Measurements from ENCODE around the gene MFF.
"Not testable (repeated sequence)": the region's sequence is repeated elsewhere in the genome, so short reads cannot be mapped to it uniquely, and the experiment has no call there.

The MFF gene

DNA sequence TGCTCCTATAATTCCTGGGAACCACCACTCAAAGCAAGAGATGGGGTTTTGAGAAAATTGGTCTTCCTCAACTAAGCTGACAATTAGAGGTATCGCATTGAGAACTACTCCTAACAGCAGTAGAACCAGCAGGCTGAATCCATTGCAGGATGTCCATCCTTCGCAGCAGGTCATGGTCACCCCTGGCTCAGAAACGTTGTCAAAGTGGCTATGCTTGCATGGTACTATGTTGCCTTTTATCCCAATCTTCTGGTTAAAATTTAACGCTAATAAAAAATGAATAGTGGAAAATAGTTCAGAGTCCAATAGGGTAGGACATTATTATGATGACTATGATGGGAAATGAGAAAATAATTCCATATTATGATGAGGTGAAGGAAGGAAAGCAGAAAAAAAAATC lies 54.0 kb downstream of the MFF start, which contains the start of gene TM4SF20:
Gene TM4SF20, minus strand, starts transcription at position 212 of the 400 bp plus-strand sequence. Its CDS starts 38 bp downstream, at position 174.
- Histone ChIP-seq H3K27ac (ENCODE audit: low read length) (no peak within 1 kb of the TSS), H3K9ac (ENCODE audit: low read depth, low read length) (no peak within 1 kb of the TSS), H3K36me3 (ENCODE audit: insufficient read depth, low read depth, low read length) (no peaks in the 10 kb centered on the region), H3K4me3 (ENCODE audit: low read length) (no peak within 1 kb of the TSS), H3K4me1 (ENCODE audit: insufficient read depth, low read length) (peaks cover 10% of the 10 kb centered on the region; the same call in 1 of the 2 replicates), H3K9me3 (ENCODE audit: insufficient read depth, low read depth, low read length) (no peaks in the 10 kb centered on the region), H3K27me3 (ENCODE audit: insufficient read depth, low read length) (no peaks in the 10 kb centered on the region)

GRCh38 chr2:227382241-227382835 lies 57.3 kb downstream of the MFF start:
- H3K36me3 ChIP-seq (ENCODE audit: insufficient read depth, low read depth, low read length); H3K9ac ChIP-seq (ENCODE audit: low read depth, low read length); H3K4me3 ChIP-seq (ENCODE audit: low read length); H3K27me3 ChIP-seq (ENCODE audit: insufficient read depth, low read length); H3K4me1 ChIP-seq (ENCODE audit: insufficient read depth, low read length); H3K27ac ChIP-seq (ENCODE audit: low read length); H3K9me3 ChIP-seq (ENCODE audit: insufficient read depth, low read depth, low read length): not testable (repeated sequence)

- Histone ChIP-seq H3K36me3 (ENCODE audit: insufficient read depth, low read depth, low read length) (no peaks in the 10 kb centered on the region), H3K27ac (ENCODE audit: low read length) (no peak overlapping the region), H3K4me1 (ENCODE audit: insufficient read depth, low read length) (no peaks in the 10 kb centered on the region), H3K27me3 (ENCODE audit: insufficient read depth, low read length) (no peaks in the 10 kb centered on the region), H3K4me3 (ENCODE audit: low read length) (no peak overlapping the region), H3K9me3 (ENCODE audit: insufficient read depth, low read depth, low read length) (no peaks in the 10 kb centered on the region), H3K9ac (ENCODE audit: low read depth, low read length) (no peak overlapping the region)
These were observed 58.6 kb downstream of the MFF start for GRCh38 chr2:227383686-227384085.

- Histone ChIP-seq H3K4me1 (ENCODE audit: insufficient read depth, low read length) (no peaks in the 10 kb centered on the region), H3K4me3 (ENCODE audit: low read length) (no peak overlapping the region), H3K36me3 (ENCODE audit: insufficient read depth, low read depth, low read length) (no peaks in the 10 kb centered on the region), H3K27ac (ENCODE audit: low read length) (no peak overlapping the region), H3K9ac (ENCODE audit: low read depth, low read length) (no peak overlapping the region), H3K27me3 (ENCODE audit: insufficient read depth, low read length) (no peaks in the 10 kb centered on the region), H3K9me3 (ENCODE audit: insufficient read depth, low read depth, low read length) (no peaks in the 10 kb centered on the region)
These were observed 61.6 kb downstream of the MFF start for GRCh38 chr2:227386630-227387029.

DNA sequence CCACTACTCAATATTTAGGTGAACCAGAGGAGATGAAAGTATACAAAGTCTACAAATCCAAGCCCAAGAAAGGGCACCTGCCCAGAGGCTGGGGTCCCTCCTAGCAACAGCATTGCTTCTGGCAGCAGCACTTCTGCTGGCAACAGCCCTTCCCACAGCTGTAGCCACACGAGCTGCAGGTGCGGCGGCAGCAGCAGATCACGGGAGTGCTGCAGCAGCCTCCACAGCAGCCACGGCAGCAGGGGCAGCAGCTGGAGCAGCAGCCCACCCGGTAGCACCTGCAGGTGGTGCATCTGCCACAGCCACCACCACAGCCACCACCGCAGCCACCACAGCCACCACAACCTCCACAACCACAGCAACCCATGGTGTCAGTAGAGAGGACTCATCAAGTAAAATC lies 62.5 kb downstream of the MFF start, which contains the start of gene SCYGR1:
Gene SCYGR1, minus strand, starts transcription at position 367 of the 400 bp plus-strand sequence. Its CDS starts 0 bp downstream, at position 367.
- H3K9ac ChIP-seq (ENCODE audit: low read depth, low read length); H3K4me1 ChIP-seq (ENCODE audit: insufficient read depth, low read length); H3K27me3 ChIP-seq (ENCODE audit: insufficient read depth, low read length); H3K36me3 ChIP-seq (ENCODE audit: insufficient read depth, low read depth, low read length); H3K9me3 ChIP-seq (ENCODE audit: insufficient read depth, low read depth, low read length); H3K4me3 ChIP-seq (ENCODE audit: low read length); H3K27ac ChIP-seq (ENCODE audit: low read length): not testable (repeated sequence)

DNA sequence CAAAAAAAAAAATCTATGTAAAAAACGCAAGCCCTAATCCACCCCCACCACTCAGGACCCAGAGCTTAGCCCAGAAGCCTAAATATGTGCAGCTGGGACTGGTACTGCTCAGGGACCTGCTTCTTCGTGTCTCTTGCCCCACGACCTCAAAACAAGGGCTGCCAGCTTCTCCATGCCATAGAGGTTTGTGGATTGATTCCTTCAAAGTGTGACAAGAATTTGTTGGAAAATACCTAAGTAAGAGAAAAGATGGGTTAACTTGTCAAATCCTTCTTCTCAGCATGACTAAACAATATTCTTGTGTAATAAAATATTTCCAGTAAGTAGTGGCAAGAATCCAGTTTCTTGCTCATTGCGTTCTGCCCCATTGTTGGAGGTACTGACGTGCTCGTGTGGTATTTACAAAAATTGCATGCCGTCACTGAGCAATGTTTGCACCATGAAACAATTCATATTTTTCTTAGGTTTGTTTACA lies 63.5 kb downstream of the MFF start:
- H3K9ac ChIP-seq (ENCODE audit: low read depth, low read length), result no peak overlapping the region
- H3K27me3 ChIP-seq (ENCODE audit: insufficient read depth, low read length), result no peaks in the 10 kb centered on the region
- H3K9me3 ChIP-seq (ENCODE audit: insufficient read depth, low read depth, low read length), result no peaks in the 10 kb centered on the region
- no peak overlapping the region for H3K27ac ChIP-seq (ENCODE audit: low read length)
- 0 out of 2 replicates have a peak, but pooled peaks cover 2% of the 10 kb centered on the region for H3K4me1 ChIP-seq (ENCODE audit: insufficient read depth, low read length)
- H3K36me3 ChIP-seq (ENCODE audit: insufficient read depth, low read depth, low read length), result no peaks in the 10 kb centered on the region
- H3K4me3 ChIP-seq (ENCODE audit: low read length), result no peak overlapping the region

GRCh38 chr2:227389231-227389630 lies 64.2 kb downstream of the MFF start:
- H3K9me3 ChIP-seq (ENCODE audit: insufficient read depth, low read depth, low read length), result no peaks in the 10 kb centered on the region
- 0 out of 2 replicates have a peak, but pooled peaks cover 6% of the 10 kb centered on the region for H3K4me1 ChIP-seq (ENCODE audit: insufficient read depth, low read length)
- H3K9ac ChIP-seq (ENCODE audit: low read depth, low read length), result no peak overlapping the region
- H3K27me3 ChIP-seq (ENCODE audit: insufficient read depth, low read length), result no peaks in the 10 kb centered on the region
- no peaks in the 10 kb centered on the region for H3K36me3 ChIP-seq (ENCODE audit: insufficient read depth, low read depth, low read length)
- no peak overlapping the region for H3K27ac ChIP-seq (ENCODE audit: low read length)
- H3K4me3 ChIP-seq (ENCODE audit: low read length), result no peak overlapping the region

GRCh38 chr2:227389661-227390060 lies 64.6 kb downstream of the MFF start:
- Histone ChIP-seq H3K4me3 (ENCODE audit: low read length) (no peak overlapping the region), H3K9ac (ENCODE audit: low read depth, low read length) (no peak overlapping the region), H3K27me3 (ENCODE audit: insufficient read depth, low read length) (no peaks in the 10 kb centered on the region), H3K36me3 (ENCODE audit: insufficient read depth, low read depth, low read length) (no peaks in the 10 kb centered on the region), H3K9me3 (ENCODE audit: insufficient read depth, low read depth, low read length) (no peaks in the 10 kb centered on the region), H3K4me1 (ENCODE audit: insufficient read depth, low read length) (0 out of 2 replicates have a peak, but pooled peaks cover 6% of the 10 kb centered on the region), H3K27ac (ENCODE audit: low read length) (no peak overlapping the region)

DNA sequence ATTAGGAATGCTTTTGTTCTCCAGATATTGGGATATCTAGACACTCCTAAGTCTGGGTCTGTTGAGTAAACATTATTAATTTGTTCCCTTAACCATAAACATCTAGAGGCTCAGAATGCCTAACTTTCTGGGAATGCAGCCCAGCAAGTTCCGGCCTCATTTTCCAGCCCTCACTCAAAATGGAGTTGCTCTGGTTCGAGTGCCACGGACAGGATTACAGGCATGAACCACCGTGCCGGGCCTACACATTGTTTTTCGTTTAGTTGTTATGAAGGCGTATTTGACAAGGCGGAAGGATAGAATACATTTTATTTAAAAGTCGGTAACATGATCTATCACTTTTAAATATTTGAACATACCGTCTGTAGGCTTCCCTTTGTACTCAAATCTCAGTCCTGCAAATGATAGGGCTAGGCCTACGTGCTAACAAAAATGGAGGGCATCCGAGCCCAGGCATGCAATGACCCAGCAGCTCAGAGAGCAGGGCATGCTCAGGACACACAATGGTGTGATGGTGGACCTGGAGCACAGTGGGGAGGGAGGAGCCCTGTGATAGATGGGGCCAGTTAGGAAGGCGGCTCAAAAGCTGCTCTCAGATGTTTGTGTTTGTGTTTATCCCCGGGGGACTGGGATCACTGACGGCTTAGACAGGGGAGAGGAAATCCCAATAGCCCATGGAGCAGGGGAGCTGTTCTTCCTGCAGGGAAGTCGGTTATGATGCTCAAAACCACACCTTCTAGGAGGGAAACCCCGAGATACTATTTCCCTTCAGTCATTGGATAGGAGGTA lies 65.6 kb downstream of the MFF start:
- H3K9me3 ChIP-seq (ENCODE audit: insufficient read depth, low read depth, low read length), result no peaks in the 10 kb centered on the region
- H3K9ac ChIP-seq (ENCODE audit: low read depth, low read length), result no peak overlapping the region
- H3K27me3 ChIP-seq (ENCODE audit: insufficient read depth, low read length), result no peaks in the 10 kb centered on the region
- no peak overlapping the region for H3K4me3 ChIP-seq (ENCODE audit: low read length)
- H3K36me3 ChIP-seq (ENCODE audit: insufficient read depth, low read depth, low read length), result no peaks in the 10 kb centered on the region
- H3K27ac ChIP-seq (ENCODE audit: low read length), result no peak overlapping the region
- H3K4me1 ChIP-seq (ENCODE audit: insufficient read depth, low read length), result 0 out of 2 replicates have a peak, but pooled peaks cover 6% of the 10 kb centered on the region

- Histone ChIP-seq H3K36me3 (ENCODE audit: insufficient read depth, low read depth, low read length) (no peaks in the 10 kb centered on the region), H3K9me3 (ENCODE audit: insufficient read depth, low read depth, low read length) (no peaks in the 10 kb centered on the region), H3K27me3 (ENCODE audit: insufficient read depth, low read length) (no peaks in the 10 kb centered on the region), H3K9ac (ENCODE audit: low read depth, low read length) (no peak overlapping the region), H3K27ac (ENCODE audit: low read length) (no peak overlapping the region), H3K4me3 (ENCODE audit: low read length) (no peak overlapping the region), H3K4me1 (ENCODE audit: insufficient read depth, low read length) (0 out of 2 replicates have a peak, but pooled peaks cover 6% of the 10 kb centered on the region)
These were observed 69.3 kb downstream of the MFF start for GRCh38 chr2:227394401-227394800.

DNA sequence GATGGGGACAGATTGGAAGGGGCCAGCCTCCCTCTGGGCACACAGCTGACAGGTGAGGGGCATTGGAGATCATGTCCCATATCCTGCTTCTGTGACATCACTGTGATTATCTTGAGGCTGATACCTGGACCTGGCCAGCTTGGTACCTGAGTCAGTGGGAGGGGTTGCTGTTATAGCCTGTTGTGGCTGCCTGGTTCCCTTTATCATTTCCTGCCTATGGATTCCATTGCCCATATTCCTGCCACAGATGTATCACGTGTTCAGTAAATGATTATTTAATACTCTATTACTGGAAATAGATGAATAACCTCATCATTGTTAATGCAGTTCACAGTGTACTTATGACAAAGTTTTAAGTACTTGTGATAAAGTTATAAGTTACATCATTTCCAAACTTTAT lies 70.5 kb downstream of the MFF start:
- H3K36me3 ChIP-seq (ENCODE audit: insufficient read depth, low read depth, low read length), result no peaks in the 10 kb centered on the region
- H3K4me3 ChIP-seq (ENCODE audit: low read length), result no peak overlapping the region
- no peaks in the 10 kb centered on the region for H3K9me3 ChIP-seq (ENCODE audit: insufficient read depth, low read depth, low read length)
- H3K27me3 ChIP-seq (ENCODE audit: insufficient read depth, low read length), result no peaks in the 10 kb centered on the region
- H3K4me1 ChIP-seq (ENCODE audit: insufficient read depth, low read length), result 0 out of 2 replicates have a peak, but pooled peaks cover 6% of the 10 kb centered on the region
- no peak overlapping the region for H3K27ac ChIP-seq (ENCODE audit: low read length)
- H3K9ac ChIP-seq (ENCODE audit: low read depth, low read length), result no peak overlapping the region

DNA sequence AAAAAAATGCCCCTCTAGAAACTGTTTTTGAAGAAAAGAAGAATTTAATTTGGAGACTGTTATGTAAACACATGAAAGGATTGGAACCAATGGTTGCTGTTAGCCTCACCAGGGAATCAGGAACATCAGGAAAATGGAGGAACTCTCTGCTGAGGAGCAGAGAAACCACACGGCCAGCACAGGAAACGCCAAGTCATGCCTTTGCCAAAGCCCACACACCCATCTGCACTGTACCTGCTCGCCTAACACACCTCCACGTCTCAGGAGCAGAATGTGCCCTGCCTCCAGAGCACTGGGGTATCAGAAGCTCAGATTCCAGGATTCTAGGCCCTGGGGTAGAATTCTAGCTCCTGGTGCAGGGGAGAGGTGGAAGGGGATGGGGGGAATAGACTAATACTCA lies 72.5 kb downstream of the MFF start:
- no peak overlapping the region for H3K27ac ChIP-seq (ENCODE audit: low read length)
- H3K27me3 ChIP-seq (ENCODE audit: insufficient read depth, low read length), result no peaks in the 10 kb centered on the region
- H3K4me1 ChIP-seq (ENCODE audit: insufficient read depth, low read length), result 0 out of 2 replicates have a peak, but pooled peaks cover 6% of the 10 kb centered on the region

More for the DNA sequence above, 72.5 kb downstream of the MFF start:
- Histone ChIP-seq H3K9me3 (ENCODE audit: insufficient read depth, low read depth, low read length) (no peaks in the 10 kb centered on the region), H3K9ac (ENCODE audit: low read depth, low read length) (no peak overlapping the region), H3K4me3 (ENCODE audit: low read length) (no peak overlapping the region), H3K36me3 (ENCODE audit: insufficient read depth, low read depth, low read length) (no peaks in the 10 kb centered on the region)
